ENCODE measurements around the gene LSR.

DNA sequence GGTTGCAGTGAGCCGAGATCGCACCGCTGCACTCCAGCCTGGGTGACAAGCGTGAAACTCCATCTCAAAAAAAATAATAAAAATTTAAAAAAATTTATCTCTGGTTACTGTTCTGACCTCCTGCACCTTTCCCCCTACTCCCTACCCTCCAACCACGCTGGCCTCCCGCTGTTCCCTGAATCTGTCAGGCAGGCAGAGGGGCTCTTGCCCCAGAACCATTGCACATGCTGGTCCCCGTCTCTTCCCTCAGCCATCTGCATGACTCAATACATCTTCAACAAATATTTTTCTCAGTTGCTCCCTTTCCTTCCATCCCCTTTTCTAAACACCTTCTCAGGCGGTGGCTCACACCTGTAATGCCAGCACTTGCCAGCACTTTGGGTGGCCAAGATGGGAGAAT lies 19.2 kb upstream of the LSR start:
- TF ChIP-seq, protein P1, sequence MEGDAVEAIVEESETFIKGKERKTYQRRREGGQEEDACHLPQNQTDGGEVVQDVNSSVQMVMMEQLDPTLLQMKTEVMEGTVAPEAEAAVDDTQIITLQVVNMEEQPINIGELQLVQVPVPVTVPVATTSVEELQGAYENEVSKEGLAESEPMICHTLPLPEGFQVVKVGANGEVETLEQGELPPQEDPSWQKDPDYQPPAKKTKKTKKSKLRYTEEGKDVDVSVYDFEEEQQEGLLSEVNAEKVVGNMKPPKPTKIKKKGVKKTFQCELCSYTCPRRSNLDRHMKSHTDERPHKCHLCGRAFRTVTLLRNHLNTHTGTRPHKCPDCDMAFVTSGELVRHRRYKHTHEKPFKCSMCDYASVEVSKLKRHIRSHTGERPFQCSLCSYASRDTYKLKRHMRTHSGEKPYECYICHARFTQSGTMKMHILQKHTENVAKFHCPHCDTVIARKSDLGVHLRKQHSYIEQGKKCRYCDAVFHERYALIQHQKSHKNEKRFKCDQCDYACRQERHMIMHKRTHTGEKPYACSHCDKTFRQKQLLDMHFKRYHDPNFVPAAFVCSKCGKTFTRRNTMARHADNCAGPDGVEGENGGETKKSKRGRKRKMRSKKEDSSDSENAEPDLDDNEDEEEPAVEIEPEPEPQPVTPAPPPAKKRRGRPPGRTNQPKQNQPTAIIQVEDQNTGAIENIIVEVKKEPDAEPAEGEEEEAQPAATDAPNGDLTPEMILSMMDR (IDR thresholded peaks at IDR 0.05): no peak
- TF ChIP-seq POLR2A (IDR thresholded peaks at IDR 0.05): no peak
